Prostate gland (tissue), 2 donors: ENCODE measurements around the gene GCGR. TPM values are rescaled to one million over a fixed set of nuclear protein-coding genes. Genes with fewer than 3 reads are reported as not detected.

Experiments
- DNase-seq: peaks from one replicate; pipeline ENCODE4 v3.0.0-alpha.2; 2019; ENCODE audit warnings: low spot score
- H3K27ac ChIP-seq, 2 donors: fragments of 200-600 bp; sonication (generic); 2 replicates each; pipeline ENCODE4 v1.5.1; 2017 to 2019
- H3K27me3 ChIP-seq: fragments of 200-600 bp; sonication (generic); replicated peaks from 2 replicates; pipeline ENCODE4 v1.5.1; 2019; ENCODE audit not compliant: insufficient read depth
- H3K36me3 ChIP-seq, 2 donors: fragments of 200-600 bp; sonication (generic); 1 replicate in 1 of 2; 2 replicates in 1 of 2; pipeline versions ENCODE4 v1.5.1 to v1.8.1; 2017 to 2019
- H3K4me1 ChIP-seq: fragments of 200-600 bp; sonication (generic); replicated peaks from 2 replicates; pipeline ENCODE4 v1.5.1; 2019
- H3K4me3 ChIP-seq, 2 donors: fragments of 200-600 bp; sonication (generic); 2 replicates each; pipeline ENCODE4 v1.5.1; 2017 to 2019
- H3K9me3 ChIP-seq: fragments of 200-600 bp; sonication (generic); 2 replicates; pipeline ENCODE4 v1.5.1; 2017
- CTCF ChIP-seq, 4 experiments: fragments of 200-600 bp in 2 of 4; fragments of 450-650 bp in 2 of 4; sonication (generic) in 2 of 4; IDR thresholded peaks; 1 replicate in 3 of 4; 2 replicates in 1 of 4; pipeline ENCODE4 v1.5.1; 2016 to 2019; ENCODE audit warnings: antibody characterized with exemption in 4 of 4, mild to moderate bottlenecking in 2 of 4, moderate library complexity in 2 of 4
- POLR2A ChIP-seq: fragments of 450-650 bp; IDR thresholded peaks from one replicate; pipeline ENCODE4 v1.6.1; 2016; ENCODE audit warnings: antibody characterized with exemption, mild to moderate bottlenecking
- POLR2AphosphoS5 ChIP-seq: sonication (generic); formaldehyde crosslinking; IDR thresholded peaks from one replicate; pipeline ENCODE4 v1.6.1; 2017; ENCODE audit warnings: antibody characterized with exemption
- WGBS: methylation state at CpG from one replicate; pipeline ENCODE4 v1.1.5; 2018; 5-methylcytosine and 5-hydroxymethylcytosine counted together
- intact Hi-C: fragments of 100-400 bp; cut with DNase I; formaldehyde crosslinking; loops from one replicate; pipeline ENCODE4 v1.14.2; 2022
- total RNA-seq, 2 donors: library from RNA; depleted of rRNA; stranded (reverse); fragments of >200 nt; gene quantifications; one replicate each; pipeline ENCODE4 v1.1.0, GENCODE V29; 2016

GCGR gene
- total RNA-seq, 2 donors from 2014 or later = 0.97 TPM; not detected in 1

- H3K4me1 ChIP-seq = peaks cover 12% of the 10 kb centered on the region
- 80% methylated on average over 11 of the region's 11 CpGs for WGBS
- TF ChIP-seq CTCF (IDR thresholded peaks at IDR 0.05) = no peak
- TF ChIP-seq POLR2A = no peak
- TF ChIP-seq POLR2AphosphoS5 = no peak
- no peaks in the 10 kb centered on the region for H3K9me3 ChIP-seq
- intact Hi-C loops = no loop called here
- no peak overlapping the region for H3K27ac ChIP-seq
- no peak overlapping the region for H3K4me3 ChIP-seq
- H3K27me3 ChIP-seq = no peaks in the 10 kb centered on the region
- H3K36me3 ChIP-seq = no peaks in the 10 kb centered on the region
- DNase-seq = no peak
Measured at GRCh38 chr17:81825841-81826466, 22.0 kb downstream of the GCGR start.

GRCh38 chr17:81828656-81829055 lies 24.7 kb downstream of the GCGR start:
- Histone ChIP-seq H3K36me3 (no peaks in the 10 kb centered on the region), H3K4me3 (no peak overlapping the region), H3K9me3 (no peaks in the 10 kb centered on the region), H3K4me1 (peaks cover under 1% of the 10 kb centered on the region), H3K27me3 (no peaks in the 10 kb centered on the region), H3K27ac (no peak overlapping the region)
- intact Hi-C loops = no loop called here
- DNase-seq = no peak
- TF ChIP-seq POLR2AphosphoS5 = no peak
- WGBS = 84% methylated on average over 7 of the region's 7 CpGs

- TF ChIP-seq CTCF (IDR thresholded peaks at IDR 0.05) (no peak), POLR2A (no peak), POLR2AphosphoS5 (no peak)
- WGBS = 81% methylated on average over 6 of the region's 6 CpGs
- Histone ChIP-seq H3K27ac (no peak overlapping the region), H3K27me3 (no peaks in the 10 kb centered on the region), H3K4me3 (no peak overlapping the region), H3K36me3 (no peaks in the 10 kb centered on the region), H3K9me3 (no peaks in the 10 kb centered on the region), H3K4me1 (peaks cover 8% of the 10 kb centered on the region)
- intact Hi-C loops = no loop called here
- no peak for DNase-seq
Measured at GRCh38 chr17:81829858-81830257, 25.9 kb downstream of the GCGR start.

GRCh38 chr17:81831563-81831956 lies 27.6 kb downstream of the GCGR start:
- Histone ChIP-seq H3K36me3 (no peaks in the 10 kb centered on the region), H3K4me1 (peaks cover 8% of the 10 kb centered on the region), H3K4me3 (no peak overlapping the region), H3K27ac (no peak overlapping the region), H3K27me3 (no peaks in the 10 kb centered on the region), H3K9me3 (no peaks in the 10 kb centered on the region)
- WGBS = 81% methylated on average over 7 of the region's 7 CpGs
- intact Hi-C loops = no loop called here
- TF ChIP-seq POLR2AphosphoS5 (no peak), CTCF (IDR thresholded peaks at IDR 0.05) (no peak), POLR2A (no peak)
- no peak for DNase-seq

- Histone ChIP-seq H3K27ac (peak overlapping the region; percentile 86), H3K36me3 (no peaks in the 10 kb centered on the region), H3K4me1 (peaks cover 8% of the 10 kb centered on the region), H3K27me3 (no peaks in the 10 kb centered on the region), H3K4me3 (peak overlapping the region; percentile 78 to 79), H3K9me3 (no peaks in the 10 kb centered on the region)
- intact Hi-C loops = no loop called here
- WGBS = 22% methylated on average over 18 of the region's 18 CpGs
- no peak for DNase-seq
- no peak for TF ChIP-seq POLR2AphosphoS5
- no peak for TF ChIP-seq POLR2A
- no peak for TF ChIP-seq CTCF (IDR thresholded peaks at IDR 0.05)
Measured at GRCh38 chr17:81831957-81832607, 28.1 kb downstream of the GCGR start.
